ENCODE measurements around the gene MTUS2.

The MTUS2 gene

GRCh38 chr13:29524176-29524575 lies 704.0 kb downstream of the MTUS2 start:
- Histone ChIP-seq H3K4me3 (ENCODE audit: low read depth, low read length) (no peak overlapping the region), H3K36me3 (peaks cover 82% of the 10 kb centered on the region), H3K9me3 (no peaks in the 10 kb centered on the region), H3K27me3 (no peaks in the 10 kb centered on the region), H3K4me1 (peaks cover 12% of the 10 kb centered on the region)
- TF ChIP-seq, protein P1, sequence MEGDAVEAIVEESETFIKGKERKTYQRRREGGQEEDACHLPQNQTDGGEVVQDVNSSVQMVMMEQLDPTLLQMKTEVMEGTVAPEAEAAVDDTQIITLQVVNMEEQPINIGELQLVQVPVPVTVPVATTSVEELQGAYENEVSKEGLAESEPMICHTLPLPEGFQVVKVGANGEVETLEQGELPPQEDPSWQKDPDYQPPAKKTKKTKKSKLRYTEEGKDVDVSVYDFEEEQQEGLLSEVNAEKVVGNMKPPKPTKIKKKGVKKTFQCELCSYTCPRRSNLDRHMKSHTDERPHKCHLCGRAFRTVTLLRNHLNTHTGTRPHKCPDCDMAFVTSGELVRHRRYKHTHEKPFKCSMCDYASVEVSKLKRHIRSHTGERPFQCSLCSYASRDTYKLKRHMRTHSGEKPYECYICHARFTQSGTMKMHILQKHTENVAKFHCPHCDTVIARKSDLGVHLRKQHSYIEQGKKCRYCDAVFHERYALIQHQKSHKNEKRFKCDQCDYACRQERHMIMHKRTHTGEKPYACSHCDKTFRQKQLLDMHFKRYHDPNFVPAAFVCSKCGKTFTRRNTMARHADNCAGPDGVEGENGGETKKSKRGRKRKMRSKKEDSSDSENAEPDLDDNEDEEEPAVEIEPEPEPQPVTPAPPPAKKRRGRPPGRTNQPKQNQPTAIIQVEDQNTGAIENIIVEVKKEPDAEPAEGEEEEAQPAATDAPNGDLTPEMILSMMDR (IDR thresholded peaks at IDR 0.05; ENCODE audit: low read depth, low read length), result no peak
- DNase-seq, result no peak

GRCh38 chr13:29524641-29525040 lies 704.5 kb downstream of the MTUS2 start:
- peaks cover 83% of the 10 kb centered on the region for H3K36me3 ChIP-seq
- TF ChIP-seq, protein P1 (IDR thresholded peaks at IDR 0.05; ENCODE audit: low read depth, low read length), result no peak
- peaks cover 12% of the 10 kb centered on the region for H3K4me1 ChIP-seq
- no peak overlapping the region for H3K4me3 ChIP-seq (ENCODE audit: low read depth, low read length)
- H3K27me3 ChIP-seq, result no peaks in the 10 kb centered on the region
- DNase-seq, result no peak
- no peaks in the 10 kb centered on the region for H3K9me3 ChIP-seq

GRCh38 chr13:29525757-29526156 lies 705.6 kb downstream of the MTUS2 start:
- Histone ChIP-seq H3K4me3 (ENCODE audit: low read depth, low read length) (no peak overlapping the region), H3K36me3 (peaks cover 84% of the 10 kb centered on the region), H3K4me1 (peaks cover 12% of the 10 kb centered on the region), H3K9me3 (no peaks in the 10 kb centered on the region), H3K27me3 (no peaks in the 10 kb centered on the region)
- TF ChIP-seq, protein P1 (IDR thresholded peaks at IDR 0.05; ENCODE audit: low read depth, low read length), result no peak
- DNase-seq, result no peak

GRCh38 chr13:29526741-29527140 lies 706.6 kb downstream of the MTUS2 start:
- H3K36me3 ChIP-seq, result peaks cover 84% of the 10 kb centered on the region
- TF ChIP-seq, protein P1 (IDR thresholded peaks at IDR 0.05; ENCODE audit: low read depth, low read length), result no peak

GRCh38 chr13:29527511-29527910 lies 707.4 kb downstream of the MTUS2 start:
- no peaks in the 10 kb centered on the region for H3K27me3 ChIP-seq
- H3K4me3 ChIP-seq (ENCODE audit: low read depth, low read length), result no peak overlapping the region
- peaks cover 1% of the 10 kb centered on the region for H3K4me1 ChIP-seq
- no peaks in the 10 kb centered on the region for H3K9me3 ChIP-seq
- H3K36me3 ChIP-seq, result peaks cover 90% of the 10 kb centered on the region
- TF ChIP-seq, protein P1 (IDR thresholded peaks at IDR 0.05; ENCODE audit: low read depth, low read length), result no peak
- no peak for DNase-seq

More at GRCh38 chr13:29526741-29527140, 706.6 kb downstream of the MTUS2 start:
- no peaks in the 10 kb centered on the region for H3K9me3 ChIP-seq
- no peak for DNase-seq
- H3K4me1 ChIP-seq, result peaks cover 5% of the 10 kb centered on the region
- H3K27me3 ChIP-seq, result no peaks in the 10 kb centered on the region
- no peak overlapping the region for H3K4me3 ChIP-seq (ENCODE audit: low read depth, low read length)

DNA sequence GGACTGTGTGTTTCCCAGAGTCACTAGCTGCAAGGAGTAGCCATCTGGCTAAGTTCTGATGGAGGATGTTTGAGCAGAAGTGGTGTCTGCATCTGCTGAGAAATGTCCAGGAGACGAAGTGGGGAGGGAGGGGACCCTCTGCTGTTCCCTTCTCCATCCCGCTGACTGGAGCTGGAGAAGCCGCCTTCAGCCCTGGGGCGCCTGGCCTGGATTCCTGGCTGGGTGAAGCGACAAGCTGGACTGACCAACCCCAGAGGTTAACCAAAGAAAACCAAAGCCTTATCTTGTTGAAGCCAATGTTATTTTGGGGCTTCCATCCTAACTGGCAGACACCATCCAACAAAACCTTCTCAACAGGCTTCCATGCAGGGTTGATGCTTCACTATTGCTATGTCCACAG lies 707.8 kb downstream of the MTUS2 start:
- H3K4me3 ChIP-seq (ENCODE audit: low read depth, low read length), result no peak overlapping the region
- H3K27me3 ChIP-seq, result no peaks in the 10 kb centered on the region
- H3K36me3 ChIP-seq, result peaks cover 88% of the 10 kb centered on the region
- H3K9me3 ChIP-seq, result no peaks in the 10 kb centered on the region
- H3K4me1 ChIP-seq, result no peaks in the 10 kb centered on the region; the same call in 1 of the 2 replicates
- DNase-seq, result no peak
- TF ChIP-seq, protein P1 (IDR thresholded peaks at IDR 0.05; ENCODE audit: low read depth, low read length), result no peak

Measured in BE2C (cell line).